ENCODE data around the gene CCND1. TPM values are rescaled to one million over a fixed set of nuclear protein-coding genes. Genes with fewer than 3 reads are reported as not detected.
A peak's percentile ranks its signal among the peaks of the same experiment; 100 is the strongest.

The CCND1 gene
- total RNA-seq, 3 donors from 2014 or later (not counting 1 experiment from before 2014, with no cell fraction given), result 1.4 to 2.3 (median 2.3) TPM

DNA sequence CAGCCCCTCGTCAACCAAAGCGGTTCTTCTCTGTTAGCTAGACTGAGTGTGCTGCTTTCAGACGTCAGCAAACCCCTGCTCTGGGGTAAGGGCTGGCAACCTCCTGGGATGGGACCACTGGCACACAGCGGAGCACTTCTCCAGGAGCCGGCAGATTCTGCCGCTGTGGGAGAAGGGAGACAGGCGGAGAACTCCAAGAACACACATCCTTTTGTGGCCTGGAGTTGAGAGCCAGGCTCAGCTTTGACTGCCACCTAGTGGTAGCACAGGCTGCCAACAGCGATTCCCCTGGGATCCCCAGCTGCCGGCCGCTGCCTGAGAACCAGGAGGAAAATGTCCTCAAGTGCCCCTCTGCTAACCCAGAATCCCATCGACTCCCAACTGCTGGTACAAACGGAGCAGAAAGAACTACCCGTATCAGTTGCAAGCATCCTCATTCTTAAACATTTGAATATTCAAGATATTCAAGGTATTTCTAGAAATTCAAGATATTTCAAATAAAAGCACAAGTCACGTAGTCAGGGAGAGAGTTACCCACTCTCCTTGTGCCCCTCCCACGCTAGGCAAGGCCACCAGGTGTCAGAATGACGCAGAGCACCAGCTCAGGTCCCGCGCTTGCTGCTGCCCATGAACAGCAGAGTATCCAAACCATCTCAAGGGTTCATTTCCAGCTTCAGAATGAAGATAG, 29.3 kb downstream of the CCND1 start:
- Histone ChIP-seq H3K27me3 (ENCODE audit: control insufficient read depth, insufficient read depth, low read length) (no peaks in the 10 kb centered on the region), H3K4me3 (ENCODE audit: low read length) (no peak overlapping the region), H3K27ac (ENCODE audit: low read length) (no peak overlapping the region), H3K4me1 (ENCODE audit: control insufficient read depth, insufficient read depth, low read length) (peaks cover 14% of the 10 kb centered on the region), H3K36me3 (ENCODE audit: control insufficient read depth, insufficient read depth, low read length) (peaks cover 13% of the 10 kb centered on the region), H3K9me3 (ENCODE audit: control insufficient read depth, insufficient read depth, low read length) (no peaks in the 10 kb centered on the region)
- 59% methylated on average over 18 of the region's 18 CpGs for WGBS (ENCODE audit: insufficient coverage)
- H3K27me3 Mint-ChIP-seq (ENCODE audit: low read depth in 2 of 2), result no peaks in the 10 kb centered on the region
- peak in 2 of 3 donors; percentile 17 to 23 for ATAC-seq
- peaks cover 29 to 41% of the 10 kb centered on the region in 2 donors for H3K4me1 Mint-ChIP-seq
- H3K9me3 Mint-ChIP-seq, result no peaks in the 10 kb centered on the region
- TF ChIP-seq, protein P1, sequence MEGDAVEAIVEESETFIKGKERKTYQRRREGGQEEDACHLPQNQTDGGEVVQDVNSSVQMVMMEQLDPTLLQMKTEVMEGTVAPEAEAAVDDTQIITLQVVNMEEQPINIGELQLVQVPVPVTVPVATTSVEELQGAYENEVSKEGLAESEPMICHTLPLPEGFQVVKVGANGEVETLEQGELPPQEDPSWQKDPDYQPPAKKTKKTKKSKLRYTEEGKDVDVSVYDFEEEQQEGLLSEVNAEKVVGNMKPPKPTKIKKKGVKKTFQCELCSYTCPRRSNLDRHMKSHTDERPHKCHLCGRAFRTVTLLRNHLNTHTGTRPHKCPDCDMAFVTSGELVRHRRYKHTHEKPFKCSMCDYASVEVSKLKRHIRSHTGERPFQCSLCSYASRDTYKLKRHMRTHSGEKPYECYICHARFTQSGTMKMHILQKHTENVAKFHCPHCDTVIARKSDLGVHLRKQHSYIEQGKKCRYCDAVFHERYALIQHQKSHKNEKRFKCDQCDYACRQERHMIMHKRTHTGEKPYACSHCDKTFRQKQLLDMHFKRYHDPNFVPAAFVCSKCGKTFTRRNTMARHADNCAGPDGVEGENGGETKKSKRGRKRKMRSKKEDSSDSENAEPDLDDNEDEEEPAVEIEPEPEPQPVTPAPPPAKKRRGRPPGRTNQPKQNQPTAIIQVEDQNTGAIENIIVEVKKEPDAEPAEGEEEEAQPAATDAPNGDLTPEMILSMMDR (IDR thresholded peaks at IDR 0.05), result peak; percentile 85
- intact Hi-C loops (cut with micrococcal nuclease), result loop anchor here (1.0 kb wide), 1 partner anchor 569 kb away; no protein-coding TSS in a partner anchor
- H3K27ac Mint-ChIP-seq, result no peak overlapping the region
- peak; percentile 34 to 78 for DNase-seq
- no peaks in the 10 kb centered on the region for H3K36me3 Mint-ChIP-seq
- H3K4me3 Mint-ChIP-seq, result peak overlapping the region; percentile 25

DNA sequence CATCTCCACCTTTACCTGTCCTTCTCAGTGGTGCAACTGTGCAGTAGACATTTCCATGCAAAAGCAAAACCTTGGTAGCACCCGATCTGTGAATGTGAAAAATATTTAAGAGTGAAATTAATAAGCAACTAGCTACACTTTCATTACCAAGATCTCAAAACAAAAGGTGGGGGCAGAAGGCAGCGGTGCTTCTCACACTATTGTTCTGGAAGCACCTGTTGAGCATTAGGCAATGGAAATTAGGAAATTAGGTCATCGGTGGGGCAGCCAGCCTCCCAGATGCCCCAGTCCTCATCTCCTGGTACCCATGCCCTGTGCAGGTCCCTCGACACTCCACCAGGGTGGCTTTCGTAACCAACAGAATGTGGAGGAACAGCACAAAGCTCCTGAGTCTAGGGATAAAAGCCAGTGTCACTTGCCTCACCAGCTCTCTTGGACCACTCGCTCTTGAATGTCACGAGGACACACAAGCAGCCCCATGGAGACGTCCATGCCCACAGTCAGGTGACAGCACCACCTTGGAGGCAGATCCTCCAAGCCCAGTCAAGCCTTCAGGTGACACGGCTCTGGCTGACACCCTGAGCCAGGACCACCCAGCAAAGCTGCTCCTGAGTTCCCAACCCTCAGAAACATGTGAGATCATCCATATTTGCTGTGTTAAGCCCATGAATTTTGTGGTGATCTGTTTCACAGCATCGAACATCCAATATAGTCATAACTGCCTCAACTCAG, 30.9 kb downstream of the CCND1 start:
- H3K4me3 ChIP-seq (ENCODE audit: low read length), result no peak overlapping the region
- Mint-ChIP-seq H3K9me3 (no peaks in the 10 kb centered on the region), H3K27me3 (ENCODE audit: low read depth in 2 of 2) (no peaks in the 10 kb centered on the region), H3K27ac (peak overlapping the region in 1 of 2 donors; percentile 88), H3K4me1 (peaks cover 31 to 44% of the 10 kb centered on the region in 2 donors), H3K4me3 (no peak overlapping the region), H3K36me3 (no peaks in the 10 kb centered on the region)
- peaks cover 11% of the 10 kb centered on the region for H3K36me3 ChIP-seq (ENCODE audit: control insufficient read depth, insufficient read depth, low read length)
- TF ChIP-seq, protein P1 (IDR thresholded peaks at IDR 0.05), result no peak
- 95% methylated on average over 9 of the region's 10 CpGs for WGBS (ENCODE audit: insufficient coverage)
- ATAC-seq (no peak), DNase-seq (no peak)
- no peaks in the 10 kb centered on the region for H3K27me3 ChIP-seq (ENCODE audit: control insufficient read depth, insufficient read depth, low read length)
- intact Hi-C loops (cut with micrococcal nuclease), result no loop called here
- peaks cover 21% of the 10 kb centered on the region for H3K4me1 ChIP-seq (ENCODE audit: control insufficient read depth, insufficient read depth, low read length)
- H3K27ac ChIP-seq (ENCODE audit: low read length), result no peak overlapping the region
- no peaks in the 10 kb centered on the region for H3K9me3 ChIP-seq (ENCODE audit: control insufficient read depth, insufficient read depth, low read length)

DNA sequence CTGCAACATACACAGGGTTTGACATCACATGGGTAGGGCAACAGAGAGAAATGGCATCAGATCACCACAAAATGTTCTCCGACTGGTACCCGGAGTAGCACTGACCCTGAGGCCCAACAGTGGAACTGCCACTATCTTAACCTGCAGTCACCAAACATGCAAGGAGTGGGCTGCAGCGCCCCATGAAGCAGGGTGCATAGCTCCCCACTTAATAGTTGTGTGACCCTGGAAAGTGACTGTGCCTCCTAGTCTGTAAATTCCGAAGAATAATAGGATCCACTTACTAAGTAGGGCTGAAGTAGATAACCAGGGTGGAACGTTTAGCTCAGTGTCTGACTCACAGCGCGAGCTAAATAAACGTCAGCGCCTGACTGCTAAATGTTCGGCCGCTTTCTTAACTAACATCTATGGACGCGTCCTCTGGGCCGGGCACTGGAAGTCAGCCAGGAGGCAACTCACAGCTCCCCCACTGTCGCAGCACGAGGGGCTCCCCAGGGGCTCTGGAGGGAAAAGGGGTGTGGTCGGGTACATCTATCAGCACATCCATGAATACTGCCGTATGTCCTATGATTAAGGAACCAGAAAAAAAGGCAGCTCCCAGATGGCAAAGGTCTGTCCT, 33.4 kb downstream of the CCND1 start:
- H3K4me1 ChIP-seq (ENCODE audit: control insufficient read depth, insufficient read depth, low read length), result peaks cover 21% of the 10 kb centered on the region

More for the DNA sequence above, 33.4 kb downstream of the CCND1 start:
- ATAC-seq, result no peak
- Histone ChIP-seq H3K27ac (ENCODE audit: low read length) (peak overlapping the region; percentile 86), H3K27me3 (ENCODE audit: control insufficient read depth, insufficient read depth, low read length) (no peaks in the 10 kb centered on the region), H3K4me3 (ENCODE audit: low read length) (peak overlapping the region; percentile 88), H3K36me3 (ENCODE audit: control insufficient read depth, insufficient read depth, low read length) (peaks cover 2% of the 10 kb centered on the region), H3K9me3 (ENCODE audit: control insufficient read depth, insufficient read depth, low read length) (no peaks in the 10 kb centered on the region)
- H3K4me3 Mint-ChIP-seq, result peak overlapping the region; percentile 97
- TF ChIP-seq, protein P1 (IDR thresholded peaks at IDR 0.05), result no peak
- peaks cover 0 to 8% of the 10 kb centered on the region in 2 donors for H3K27me3 Mint-ChIP-seq (ENCODE audit: low read depth in 2 of 2)
- H3K9me3 Mint-ChIP-seq, result no peaks in the 10 kb centered on the region
- 25% methylated on average over 18 of the region's 18 CpGs for WGBS (ENCODE audit: insufficient coverage)
- no peak for DNase-seq
- intact Hi-C loops (cut with micrococcal nuclease), result loop anchor here (2.0 kb wide), 1 partner anchor 32 kb away; no protein-coding TSS in a partner anchor
- peak overlapping the region; percentile 88 to 96 for H3K27ac Mint-ChIP-seq
- H3K4me1 Mint-ChIP-seq, result peaks cover 31 to 44% of the 10 kb centered on the region in 2 donors
- no peaks in the 10 kb centered on the region for H3K36me3 Mint-ChIP-seq
